Fibroblast of villous mesenchyme (primary cell): Measurements from ENCODE around the gene GGNBP2. TPM values are rescaled to one million over a fixed set of nuclear protein-coding genes. Genes with fewer than 3 reads are reported as not detected.

Experiments used
- DNase-seq: peaks from one replicate; pipeline ENCODE4 v3.0.0-alpha.2; 2010; ENCODE audit warnings: low read depth
- H3K4me3 ChIP-seq: 2 replicates; pipeline ENCODE4 v1.5.1; 2011; ENCODE audit warnings: low read depth, mild to moderate bottlenecking, low read length
- total RNA-seq: library from RNA; depleted of rRNA; stranded (reverse); fragments of >200 nt; gene quantifications from 2 replicates; pipeline ENCODE4 v1.2.3, GENCODE V29; 2012
- TF ChIP-seq, protein P1 (sequence below): IDR thresholded peaks from 2 replicates; pipeline ENCODE4 v1.5.1; 2012; ENCODE audit warnings: low read depth, mild to moderate bottlenecking, low read length; ENCODE audit not compliant: insufficient read depth

GGNBP2 gene, protein sequence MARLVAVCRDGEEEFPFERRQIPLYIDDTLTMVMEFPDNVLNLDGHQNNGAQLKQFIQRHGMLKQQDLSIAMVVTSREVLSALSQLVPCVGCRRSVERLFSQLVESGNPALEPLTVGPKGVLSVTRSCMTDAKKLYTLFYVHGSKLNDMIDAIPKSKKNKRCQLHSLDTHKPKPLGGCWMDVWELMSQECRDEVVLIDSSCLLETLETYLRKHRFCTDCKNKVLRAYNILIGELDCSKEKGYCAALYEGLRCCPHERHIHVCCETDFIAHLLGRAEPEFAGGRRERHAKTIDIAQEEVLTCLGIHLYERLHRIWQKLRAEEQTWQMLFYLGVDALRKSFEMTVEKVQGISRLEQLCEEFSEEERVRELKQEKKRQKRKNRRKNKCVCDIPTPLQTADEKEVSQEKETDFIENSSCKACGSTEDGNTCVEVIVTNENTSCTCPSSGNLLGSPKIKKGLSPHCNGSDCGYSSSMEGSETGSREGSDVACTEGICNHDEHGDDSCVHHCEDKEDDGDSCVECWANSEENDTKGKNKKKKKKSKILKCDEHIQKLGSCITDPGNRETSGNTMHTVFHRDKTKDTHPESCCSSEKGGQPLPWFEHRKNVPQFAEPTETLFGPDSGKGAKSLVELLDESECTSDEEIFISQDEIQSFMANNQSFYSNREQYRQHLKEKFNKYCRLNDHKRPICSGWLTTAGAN
- 63.5 and 70.4 TPM in 2 replicates for total RNA-seq

DNA sequence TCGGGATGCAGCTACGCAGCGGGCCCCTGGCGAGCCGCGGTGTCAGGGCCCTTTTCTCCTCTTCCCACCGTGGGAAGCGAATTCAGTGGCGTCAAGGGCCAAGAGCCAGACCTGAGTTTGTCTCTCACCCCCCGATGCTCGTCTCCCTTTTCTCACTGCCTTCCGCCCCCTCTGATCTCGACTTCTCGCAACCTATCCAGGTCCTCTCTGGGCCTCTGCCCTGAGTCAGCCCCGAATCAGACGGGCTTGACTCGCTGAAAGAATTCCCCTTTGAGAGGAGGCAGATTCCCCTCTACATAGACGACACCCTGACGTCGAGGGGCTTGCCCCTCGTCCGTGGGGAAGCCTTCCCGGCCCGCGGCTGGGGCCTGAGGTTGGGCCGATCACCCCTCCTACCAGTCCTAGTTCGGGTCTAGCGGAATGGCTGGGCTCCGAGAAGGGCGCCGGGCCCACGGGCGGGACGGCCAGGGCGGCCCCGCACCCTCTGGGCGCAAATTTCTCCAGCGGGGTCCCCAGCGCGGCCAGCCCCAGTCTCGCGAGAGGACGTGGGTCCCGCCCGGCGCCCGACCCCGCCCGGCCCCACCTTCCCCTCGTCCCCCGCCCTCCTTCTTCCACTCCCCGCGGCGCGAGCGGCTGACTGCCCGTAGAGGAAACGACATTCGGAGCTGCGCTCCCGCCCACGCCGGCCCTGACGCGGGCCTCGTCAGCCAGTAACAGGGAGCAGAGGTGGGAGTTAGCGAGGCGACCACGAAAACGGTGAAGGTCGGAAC is at the start of gene GGNBP2:
Gene GGNBP2 (plus strand): TSS at position 613 of the 770 bp plus-strand sequence. CDS start 806 bp downstream, outside the sequence.
- peak within 1 kb of the TSS; percentile 96 for H3K4me3 ChIP-seq
- TF ChIP-seq, protein P1, sequence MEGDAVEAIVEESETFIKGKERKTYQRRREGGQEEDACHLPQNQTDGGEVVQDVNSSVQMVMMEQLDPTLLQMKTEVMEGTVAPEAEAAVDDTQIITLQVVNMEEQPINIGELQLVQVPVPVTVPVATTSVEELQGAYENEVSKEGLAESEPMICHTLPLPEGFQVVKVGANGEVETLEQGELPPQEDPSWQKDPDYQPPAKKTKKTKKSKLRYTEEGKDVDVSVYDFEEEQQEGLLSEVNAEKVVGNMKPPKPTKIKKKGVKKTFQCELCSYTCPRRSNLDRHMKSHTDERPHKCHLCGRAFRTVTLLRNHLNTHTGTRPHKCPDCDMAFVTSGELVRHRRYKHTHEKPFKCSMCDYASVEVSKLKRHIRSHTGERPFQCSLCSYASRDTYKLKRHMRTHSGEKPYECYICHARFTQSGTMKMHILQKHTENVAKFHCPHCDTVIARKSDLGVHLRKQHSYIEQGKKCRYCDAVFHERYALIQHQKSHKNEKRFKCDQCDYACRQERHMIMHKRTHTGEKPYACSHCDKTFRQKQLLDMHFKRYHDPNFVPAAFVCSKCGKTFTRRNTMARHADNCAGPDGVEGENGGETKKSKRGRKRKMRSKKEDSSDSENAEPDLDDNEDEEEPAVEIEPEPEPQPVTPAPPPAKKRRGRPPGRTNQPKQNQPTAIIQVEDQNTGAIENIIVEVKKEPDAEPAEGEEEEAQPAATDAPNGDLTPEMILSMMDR = no peak
- peak; percentile 93 for DNase-seq

DNA sequence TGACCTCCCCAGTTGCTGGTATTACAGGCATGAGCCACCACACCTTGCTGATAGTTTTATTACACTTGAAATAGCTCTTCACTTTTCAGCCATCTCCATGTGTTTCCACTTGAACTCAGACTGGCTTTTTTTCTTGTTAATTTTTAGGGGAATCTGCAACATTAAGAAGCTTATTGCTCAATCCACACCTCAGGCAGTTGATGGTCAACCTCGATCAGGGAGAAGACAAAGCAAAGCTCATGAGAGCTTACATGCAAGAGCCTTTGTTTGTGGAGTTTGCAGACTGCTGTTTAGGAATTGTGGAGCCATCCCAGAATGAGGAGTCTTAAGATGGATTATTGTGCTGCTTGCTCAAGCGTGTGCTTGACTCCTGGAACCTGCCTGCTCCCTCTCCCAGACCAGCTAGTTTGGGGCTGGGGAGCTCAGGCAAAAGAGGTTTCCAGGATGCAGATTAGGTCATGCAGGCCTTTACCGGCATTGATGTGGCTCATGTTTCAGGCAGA is 49.6 kb upstream of the GGNBP2 start:
- TF ChIP-seq, protein P1 = no peak
- no peak overlapping the region for H3K4me3 ChIP-seq
- DNase-seq = peak; percentile 60

DNA sequence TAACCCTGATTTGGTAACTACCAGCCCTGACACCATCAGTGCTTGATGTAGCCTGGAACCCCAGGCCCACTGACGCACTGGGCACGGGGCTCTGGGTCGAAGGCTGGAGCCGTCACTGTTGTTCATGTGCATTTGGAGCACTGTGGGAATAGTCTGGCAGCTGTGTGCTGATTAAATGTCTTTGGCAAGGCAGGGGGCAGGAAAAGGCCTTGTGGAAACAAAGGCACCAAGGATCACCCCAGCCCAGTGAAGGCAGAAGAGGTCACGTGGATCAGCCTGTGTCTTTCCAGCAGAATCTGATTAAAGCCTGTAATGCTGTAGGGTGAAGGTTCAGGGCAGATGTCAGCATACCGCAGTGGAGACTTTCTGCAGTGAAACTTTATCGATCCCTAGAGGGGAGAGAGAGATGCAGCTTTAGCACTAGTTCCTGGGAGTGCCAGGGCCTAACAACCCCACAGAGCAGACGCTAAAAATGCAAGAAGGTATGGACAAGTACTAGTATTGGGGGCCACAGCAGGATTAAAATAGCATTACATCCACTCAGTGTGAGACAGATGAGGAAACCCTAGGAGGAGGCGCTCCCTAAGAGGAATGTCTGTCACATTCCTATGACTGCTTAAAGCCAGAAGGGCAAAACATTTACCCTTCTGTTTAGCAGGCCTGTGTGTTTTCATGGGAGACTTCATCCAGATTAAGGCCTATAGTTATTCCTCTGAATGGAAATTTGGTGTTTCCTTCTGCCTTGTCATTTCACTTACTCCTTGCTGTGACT is 48.5 kb upstream of the GGNBP2 start:
- H3K4me3 ChIP-seq = no peak overlapping the region
- DNase-seq = peak; percentile 8
- TF ChIP-seq, protein P1 = no peak

DNA sequence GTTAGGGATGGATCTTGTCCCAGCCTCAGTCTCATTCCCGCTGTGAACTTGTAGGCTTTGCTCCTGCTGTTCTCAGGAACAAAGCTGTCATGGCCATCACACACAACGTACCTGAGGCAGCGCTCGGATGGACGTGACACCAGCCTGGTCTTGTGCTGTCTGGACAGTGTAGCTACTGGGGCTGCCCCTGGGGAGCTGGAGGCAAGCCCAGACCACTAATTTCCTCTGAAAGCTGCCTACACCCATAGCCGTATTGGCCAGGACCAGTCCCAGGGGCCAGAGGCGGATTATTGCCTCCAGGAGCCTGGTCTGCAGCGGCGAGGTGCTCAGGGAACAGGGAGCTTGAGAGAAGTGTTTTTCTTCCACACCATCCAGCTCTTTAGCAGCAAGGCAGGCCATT is 46.6 kb upstream of the GGNBP2 start:
- TF ChIP-seq, protein P1 = no peak
- H3K4me3 ChIP-seq = no peak overlapping the region
- DNase-seq = no peak

DNA sequence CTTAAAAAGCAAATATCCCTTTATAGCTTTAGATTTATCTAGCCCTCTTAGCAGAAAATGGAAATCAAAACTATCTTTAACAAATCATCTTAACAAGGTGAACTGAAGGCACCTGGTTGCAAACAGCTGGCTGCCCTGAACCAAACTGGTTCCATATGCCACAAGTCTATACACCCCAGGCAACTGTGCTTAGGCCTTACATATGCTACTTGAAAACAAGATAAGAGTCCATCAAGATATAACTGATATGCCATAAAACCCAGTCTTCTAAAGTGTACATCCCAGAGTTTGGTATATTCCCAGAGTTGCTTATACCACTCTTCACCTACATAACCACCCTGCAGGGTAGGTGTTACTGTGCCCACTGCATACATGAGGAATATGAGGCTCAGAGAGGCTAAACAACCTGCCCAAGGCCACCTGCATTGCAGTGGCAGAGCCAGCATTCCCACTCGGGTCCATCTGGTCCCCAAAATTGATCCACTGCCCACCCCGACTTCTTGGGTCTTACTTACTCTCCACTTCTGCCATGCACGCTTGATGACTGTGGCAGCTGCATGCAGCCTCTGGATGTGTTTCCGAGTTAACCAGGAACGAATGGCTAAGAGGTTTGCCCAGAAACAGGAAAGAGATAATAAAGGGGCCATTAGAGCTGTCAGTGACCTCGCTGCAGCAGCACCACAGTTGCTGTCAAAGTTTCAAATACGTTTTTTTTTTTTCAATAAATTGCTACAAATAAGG is 46.0 kb upstream of the GGNBP2 start:
- TF ChIP-seq, protein P1 = no peak
- H3K4me3 ChIP-seq = no peak overlapping the region

More for the DNA sequence above, 46.0 kb upstream of the GGNBP2 start:
- DNase-seq = no peak
